ENCODE measurements around the gene TPST1. TPM values are rescaled to one million over a fixed set of nuclear protein-coding genes. Genes with fewer than 3 reads are reported as not detected.
A peak's percentile ranks its signal among the peaks of the same experiment; 100 is the strongest.

The TPST1 gene
- total and polyA plus RNA-seq, 9 of the 15 experiments (the other 6 are each of a cell fraction or from before 2014, with no cell fraction given), result 0.15 to 2.2 (median 0.53) TPM

DNA sequence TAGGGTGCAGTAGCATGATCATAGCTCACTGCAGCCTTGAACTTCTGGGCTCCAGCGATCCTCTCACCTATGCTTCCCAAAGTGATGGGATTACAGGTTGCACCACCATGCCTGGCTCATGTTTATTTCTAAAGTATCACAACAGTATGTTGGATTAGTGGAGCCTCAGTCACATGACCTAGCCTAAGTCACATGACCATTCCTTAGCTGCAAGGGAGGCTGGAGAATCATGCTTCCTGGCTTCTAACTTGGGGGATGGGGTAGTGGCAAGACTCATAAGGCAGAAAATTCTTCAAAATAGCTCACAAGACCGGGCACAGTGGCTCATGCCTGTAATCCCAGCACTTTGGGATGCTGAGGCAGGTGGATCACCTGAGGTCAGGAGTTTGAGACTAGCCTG, 26.9 kb upstream of the TPST1 start (continued):
- TF ChIP-seq ZNF589 (CRISPR knock-in tag; IDR thresholded peaks at IDR 0.05; ENCODE audit: low read depth) (no peak), CCAR2 (IDR thresholded peaks at IDR 0.05; ENCODE audit: low read depth, low read length) (no peak), ZKSCAN1 (IDR thresholded peaks at IDR 0.05; ENCODE audit: low read depth, low read length) (no peak), STAG1 (CRISPR knock-in tag; IDR thresholded peaks at IDR 0.05; ENCODE audit: borderline replicate concordance) (no peak), ZNF696 (CRISPR knock-in tag; conservative IDR thresholded peaks at IDR 0.05) (no peak), CBFA2T2 (conservative IDR thresholded peaks at IDR 0.05) (peak; percentile 79), PHB2 (IDR thresholded peaks at IDR 0.05; ENCODE audit: low read depth) (no peak), POLR2B (IDR thresholded peaks at IDR 0.05; ENCODE audit: low read depth, partially characterized antibody) (no peak), SMARCA4 (IDR thresholded peaks at IDR 0.05) (no peak), ZNF431 (CRISPR knock-in tag; IDR thresholded peaks at IDR 0.05) (no peak), ZNF717 (CRISPR knock-in tag; IDR thresholded peaks at IDR 0.05) (no peak), ESRRA (IDR thresholded peaks at IDR 0.05; ENCODE audit: borderline replicate concordance, low read depth) (no peak), NUFIP1 (IDR thresholded peaks at IDR 0.05; ENCODE audit: partially characterized antibody) (no peak), CREB1 (IDR thresholded peaks at IDR 0.05) (no peak), CREB1 (CRISPR knock-in tag; IDR thresholded peaks at IDR 0.05) (no peak), PYGO2 (tag; IDR thresholded peaks at IDR 0.05) (no peak), PCBP1 (IDR thresholded peaks at IDR 0.05; ENCODE audit: low read depth, low read length, poor library complexity, severe bottlenecking) (no peak), ZSCAN29 (IDR thresholded peaks at IDR 0.05) (no peak), THRAP3 (IDR thresholded peaks at IDR 0.05; ENCODE audit: borderline replicate concordance) (no peak), CCNT2 (IDR thresholded peaks at IDR 0.05; ENCODE audit: borderline replicate concordance, extremely low read depth, insufficient read length, low read depth, low read length) (no peak), PTBP1 (IDR thresholded peaks at IDR 0.05; ENCODE audit: low read depth, low read length) (no peak), EHMT2 (IDR thresholded peaks at IDR 0.05) (no peak), ASH1L (IDR thresholded peaks at IDR 0.05; ENCODE audit: borderline replicate concordance, low read depth, partially characterized antibody) (no peak)
- TF ChIP-seq, protein P1, sequence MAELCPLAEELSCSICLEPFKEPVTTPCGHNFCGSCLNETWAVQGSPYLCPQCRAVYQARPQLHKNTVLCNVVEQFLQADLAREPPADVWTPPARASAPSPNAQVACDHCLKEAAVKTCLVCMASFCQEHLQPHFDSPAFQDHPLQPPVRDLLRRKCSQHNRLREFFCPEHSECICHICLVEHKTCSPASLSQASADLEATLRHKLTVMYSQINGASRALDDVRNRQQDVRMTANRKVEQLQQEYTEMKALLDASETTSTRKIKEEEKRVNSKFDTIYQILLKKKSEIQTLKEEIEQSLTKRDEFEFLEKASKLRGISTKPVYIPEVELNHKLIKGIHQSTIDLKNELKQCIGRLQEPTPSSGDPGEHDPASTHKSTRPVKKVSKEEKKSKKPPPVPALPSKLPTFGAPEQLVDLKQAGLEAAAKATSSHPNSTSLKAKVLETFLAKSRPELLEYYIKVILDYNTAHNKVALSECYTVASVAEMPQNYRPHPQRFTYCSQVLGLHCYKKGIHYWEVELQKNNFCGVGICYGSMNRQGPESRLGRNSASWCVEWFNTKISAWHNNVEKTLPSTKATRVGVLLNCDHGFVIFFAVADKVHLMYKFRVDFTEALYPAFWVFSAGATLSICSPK (IDR thresholded peaks at IDR 0.05; ENCODE audit: borderline replicate concordance), result no peak
- TF ChIP-seq, protein P2, sequence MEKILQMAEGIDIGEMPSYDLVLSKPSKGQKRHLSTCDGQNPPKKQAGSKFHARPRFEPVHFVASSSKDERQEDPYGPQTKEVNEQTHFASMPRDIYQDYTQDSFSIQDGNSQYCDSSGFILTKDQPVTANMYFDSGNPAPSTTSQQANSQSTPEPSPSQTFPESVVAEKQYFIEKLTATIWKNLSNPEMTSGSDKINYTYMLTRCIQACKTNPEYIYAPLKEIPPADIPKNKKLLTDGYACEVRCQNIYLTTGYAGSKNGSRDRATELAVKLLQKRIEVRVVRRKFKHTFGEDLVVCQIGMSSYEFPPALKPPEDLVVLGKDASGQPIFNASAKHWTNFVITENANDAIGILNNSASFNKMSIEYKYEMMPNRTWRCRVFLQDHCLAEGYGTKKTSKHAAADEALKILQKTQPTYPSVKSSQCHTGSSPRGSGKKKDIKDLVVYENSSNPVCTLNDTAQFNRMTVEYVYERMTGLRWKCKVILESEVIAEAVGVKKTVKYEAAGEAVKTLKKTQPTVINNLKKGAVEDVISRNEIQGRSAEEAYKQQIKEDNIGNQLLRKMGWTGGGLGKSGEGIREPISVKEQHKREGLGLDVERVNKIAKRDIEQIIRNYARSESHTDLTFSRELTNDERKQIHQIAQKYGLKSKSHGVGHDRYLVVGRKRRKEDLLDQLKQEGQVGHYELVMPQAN (IDR thresholded peaks at IDR 0.05; ENCODE audit: borderline replicate concordance), result no peak
- TF ChIP-seq, protein P3, sequence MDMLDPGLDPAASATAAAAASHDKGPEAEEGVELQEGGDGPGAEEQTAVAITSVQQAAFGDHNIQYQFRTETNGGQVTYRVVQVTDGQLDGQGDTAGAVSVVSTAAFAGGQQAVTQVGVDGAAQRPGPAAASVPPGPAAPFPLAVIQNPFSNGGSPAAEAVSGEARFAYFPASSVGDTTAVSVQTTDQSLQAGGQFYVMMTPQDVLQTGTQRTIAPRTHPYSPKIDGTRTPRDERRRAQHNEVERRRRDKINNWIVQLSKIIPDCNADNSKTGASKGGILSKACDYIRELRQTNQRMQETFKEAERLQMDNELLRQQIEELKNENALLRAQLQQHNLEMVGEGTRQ (CRISPR knock-in tag; IDR thresholded peaks at IDR 0.05), result peak; percentile 83
- TF ChIP-seq, protein P4, sequence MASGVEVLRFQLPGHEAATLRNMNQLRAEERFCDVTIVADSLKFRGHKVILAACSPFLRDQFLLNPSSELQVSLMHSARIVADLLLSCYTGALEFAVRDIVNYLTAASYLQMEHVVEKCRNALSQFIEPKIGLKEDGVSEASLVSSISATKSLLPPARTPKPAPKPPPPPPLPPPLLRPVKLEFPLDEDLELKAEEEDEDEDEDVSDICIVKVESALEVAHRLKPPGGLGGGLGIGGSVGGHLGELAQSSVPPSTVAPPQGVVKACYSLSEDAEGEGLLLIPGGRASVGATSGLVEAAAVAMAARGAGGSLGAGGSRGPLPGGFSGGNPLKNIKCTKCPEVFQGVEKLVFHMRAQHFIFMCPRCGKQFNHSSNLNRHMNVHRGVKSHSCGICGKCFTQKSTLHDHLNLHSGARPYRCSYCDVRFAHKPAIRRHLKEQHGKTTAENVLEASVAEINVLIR (CRISPR knock-in tag; IDR thresholded peaks at IDR 0.05), result no peak

Data from K562 (cell line).